ENCODE results near the gene DLK1. TPM values are rescaled to one million over a fixed set of nuclear protein-coding genes. Genes with fewer than 3 reads are reported as not detected.

Gene DLK1
- polyA plus RNA-seq, 3 donors, result 2.7 to 6.1 (median 4.4) TPM

DNA sequence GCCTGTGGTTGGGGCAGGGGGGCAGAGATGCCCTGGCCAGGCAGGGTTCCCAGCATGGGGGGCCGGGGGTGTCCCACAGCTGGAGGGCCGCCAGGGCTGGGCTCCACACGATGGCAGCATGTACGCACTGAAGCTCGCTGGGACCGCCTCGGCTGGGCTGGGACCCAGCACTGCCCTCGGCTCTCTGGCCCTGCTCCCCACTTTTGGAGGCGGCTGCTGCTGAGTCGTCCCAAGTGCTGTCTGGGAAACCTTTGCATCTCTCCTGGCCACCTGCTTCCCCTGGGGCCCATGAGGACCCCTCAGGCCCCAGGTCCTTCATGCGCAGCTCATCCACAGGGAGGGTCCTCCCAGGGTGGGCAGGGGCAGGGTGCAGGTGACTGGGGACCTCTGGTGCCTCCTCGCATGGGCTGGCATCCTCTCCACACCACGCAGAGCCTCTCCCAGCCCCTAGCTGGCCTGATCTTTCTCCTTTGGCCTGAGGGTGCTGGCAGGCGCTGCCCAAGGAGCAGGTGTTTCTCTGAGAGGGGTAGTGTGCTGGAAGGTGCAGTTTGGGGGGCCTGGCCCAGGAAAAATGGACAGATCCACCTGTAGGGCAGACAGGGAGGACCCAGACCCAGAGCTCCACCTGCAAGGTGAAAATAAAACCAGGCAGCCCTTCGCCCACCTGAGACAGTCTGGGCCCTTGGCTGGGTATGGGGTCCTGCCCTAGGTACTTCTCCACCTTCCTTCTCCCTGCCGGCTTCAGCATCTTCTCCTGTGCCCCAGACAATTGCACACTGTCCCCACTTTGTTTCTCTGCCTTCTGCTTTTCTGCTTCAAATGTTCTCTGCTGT, 46.9 kb downstream of the DLK1 start:
- no peak for DNase-seq (ENCODE audit: low read depth in 3 of 3, low spot score in 2 of 3)

DNA sequence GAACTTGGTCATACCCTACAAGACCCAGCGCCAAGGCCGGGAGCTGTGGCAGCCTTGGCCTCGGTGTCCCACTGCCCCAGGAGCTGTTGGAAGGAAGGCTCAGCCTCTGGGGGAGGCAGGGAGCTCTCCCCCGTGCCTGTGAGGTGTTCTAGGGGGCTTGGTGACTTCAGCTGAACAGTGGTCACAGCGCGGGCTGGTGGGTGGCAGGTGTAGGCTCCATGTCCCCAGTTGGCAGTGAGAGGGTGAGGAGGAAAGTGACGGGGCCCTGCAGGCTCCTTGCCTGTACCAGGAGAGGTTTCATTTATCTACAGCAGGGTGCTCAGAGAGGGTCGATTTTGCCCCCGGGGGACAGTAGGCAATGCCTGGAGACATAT, 47.5 kb downstream of the DLK1 start:
- no peak for DNase-seq (ENCODE audit: low read depth in 3 of 3, low spot score in 2 of 3)

GRCh38 chr14:100775351-100775830, 48.7 kb downstream of the DLK1 start:
- no peak for DNase-seq (ENCODE audit: low read depth in 3 of 3, low spot score in 2 of 3)

DNA sequence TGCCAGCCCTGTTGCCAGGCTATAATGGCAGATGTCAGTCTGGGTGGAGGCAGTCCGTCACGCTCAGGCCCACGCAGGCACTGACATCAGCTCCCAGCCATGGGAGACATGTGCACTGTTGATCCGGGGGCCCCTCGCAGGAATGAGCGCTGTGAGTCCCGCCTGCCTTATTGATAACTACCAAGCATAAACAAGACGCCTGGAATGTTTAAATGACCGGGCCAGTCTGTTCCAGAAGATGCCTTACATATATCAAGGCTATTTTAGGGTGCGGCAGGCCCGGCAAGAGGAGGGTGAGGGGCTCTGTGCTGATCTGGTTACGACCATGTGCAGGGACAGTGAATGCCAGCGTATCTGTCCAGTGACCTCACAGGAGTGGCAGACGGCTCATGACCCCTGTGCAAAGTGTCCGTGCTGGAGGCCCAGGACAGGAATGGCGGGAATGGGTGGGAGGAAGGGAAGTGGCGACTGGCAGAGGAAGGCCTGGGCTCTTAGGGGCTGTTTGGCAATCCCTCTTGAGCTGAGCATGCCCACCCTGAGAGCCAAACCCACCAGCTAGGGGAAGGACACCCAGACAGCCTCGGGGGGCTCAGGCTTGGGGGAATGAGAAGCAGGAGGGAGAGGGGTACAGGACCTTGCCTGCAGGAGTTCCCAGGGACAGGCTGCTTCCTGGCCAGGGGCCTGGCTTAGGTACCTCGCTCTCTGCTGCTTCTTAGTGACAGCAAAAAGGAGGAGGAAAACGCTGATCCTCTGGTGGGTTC, 49.3 kb downstream of the DLK1 start:
- no peak for DNase-seq (ENCODE audit: low read depth in 3 of 3, low spot score in 2 of 3)

- no peak for DNase-seq (ENCODE audit: low read depth in 3 of 3, low spot score in 2 of 3)
Measured at GRCh38 chr14:100776681-100777365, 50.1 kb downstream of the DLK1 start.

DNA sequence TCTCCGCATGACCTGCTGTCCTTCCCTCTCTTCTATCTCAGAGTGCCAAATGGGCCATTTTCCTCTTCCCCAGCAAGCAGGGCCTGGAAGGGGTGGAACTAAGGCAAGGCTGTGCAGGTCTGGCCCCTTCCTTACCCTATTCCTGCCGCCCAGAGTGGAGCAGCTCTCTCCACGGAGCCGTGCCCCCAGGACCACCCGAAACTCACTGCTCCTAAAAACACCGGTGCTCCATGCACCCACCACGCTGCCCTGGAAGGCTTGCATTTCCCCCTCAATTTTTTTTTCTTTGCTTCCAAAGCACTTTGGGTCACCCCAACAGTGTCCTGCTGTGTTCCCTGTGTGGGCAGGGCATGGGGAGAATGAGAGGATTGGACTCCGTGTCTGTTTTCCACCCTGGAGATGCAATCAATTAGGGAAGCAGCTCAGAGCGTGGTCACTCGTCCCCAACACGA, 50.7 kb downstream of the DLK1 start:
- DNase-seq (ENCODE audit: low read depth in 3 of 3, low spot score in 2 of 3), result no peak

GRCh38 chr14:100777818-100778525, 51.3 kb downstream of the DLK1 start:
- DNase-seq (ENCODE audit: low read depth in 3 of 3, low spot score in 2 of 3), result no peak

GRCh38 chr14:100778526-100778882, 51.8 kb downstream of the DLK1 start:
- DNase-seq (ENCODE audit: low read depth in 3 of 3, low spot score in 2 of 3), result no peak

GRCh38 chr14:100778951-100779690, 52.4 kb downstream of the DLK1 start:
- no peak for DNase-seq (ENCODE audit: low read depth in 3 of 3, low spot score in 2 of 3)

DNA sequence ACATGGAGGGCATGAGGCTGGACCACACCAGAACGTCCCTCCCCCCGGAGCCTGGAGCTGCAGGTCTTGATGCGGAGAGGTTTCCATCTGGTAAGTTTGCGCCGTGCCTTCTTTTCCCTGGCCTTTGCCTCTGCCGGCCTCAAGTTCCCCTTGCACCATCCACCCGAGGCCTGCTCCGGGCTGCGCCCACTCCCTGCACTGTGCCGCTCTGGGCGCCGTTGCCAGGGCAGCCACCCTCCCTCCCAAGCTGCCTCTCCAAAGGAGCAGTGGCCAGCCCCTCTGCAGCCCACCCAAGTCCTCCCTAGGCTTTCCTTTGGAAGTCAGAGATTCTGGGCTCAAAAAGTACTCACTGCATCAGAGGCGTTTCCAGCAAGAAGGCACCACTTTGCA, 53.0 kb downstream of the DLK1 start:
- DNase-seq (ENCODE audit: low read depth in 3 of 3, low spot score in 2 of 3), result no peak

DNA sequence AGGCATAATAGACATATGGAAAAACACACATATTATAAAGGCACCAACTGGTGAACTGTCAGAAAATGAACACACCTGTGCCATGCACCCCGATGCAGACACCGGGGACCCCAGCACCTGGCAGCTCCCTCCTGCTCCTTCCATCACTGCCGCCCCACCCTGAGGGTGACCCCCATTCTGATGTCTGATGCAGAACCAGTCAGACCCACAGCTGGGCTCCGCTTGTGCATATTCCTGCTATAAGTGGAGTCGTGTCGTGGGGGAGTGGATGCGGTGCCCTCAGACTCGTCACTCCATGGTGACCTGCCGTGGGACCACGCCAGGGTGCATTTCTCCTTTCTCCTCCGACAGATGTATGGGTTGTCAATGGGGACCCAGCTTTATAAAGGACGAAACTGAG, 53.6 kb downstream of the DLK1 start:
- no peak for DNase-seq (ENCODE audit: low read depth in 3 of 3, low spot score in 2 of 3)

DNA sequence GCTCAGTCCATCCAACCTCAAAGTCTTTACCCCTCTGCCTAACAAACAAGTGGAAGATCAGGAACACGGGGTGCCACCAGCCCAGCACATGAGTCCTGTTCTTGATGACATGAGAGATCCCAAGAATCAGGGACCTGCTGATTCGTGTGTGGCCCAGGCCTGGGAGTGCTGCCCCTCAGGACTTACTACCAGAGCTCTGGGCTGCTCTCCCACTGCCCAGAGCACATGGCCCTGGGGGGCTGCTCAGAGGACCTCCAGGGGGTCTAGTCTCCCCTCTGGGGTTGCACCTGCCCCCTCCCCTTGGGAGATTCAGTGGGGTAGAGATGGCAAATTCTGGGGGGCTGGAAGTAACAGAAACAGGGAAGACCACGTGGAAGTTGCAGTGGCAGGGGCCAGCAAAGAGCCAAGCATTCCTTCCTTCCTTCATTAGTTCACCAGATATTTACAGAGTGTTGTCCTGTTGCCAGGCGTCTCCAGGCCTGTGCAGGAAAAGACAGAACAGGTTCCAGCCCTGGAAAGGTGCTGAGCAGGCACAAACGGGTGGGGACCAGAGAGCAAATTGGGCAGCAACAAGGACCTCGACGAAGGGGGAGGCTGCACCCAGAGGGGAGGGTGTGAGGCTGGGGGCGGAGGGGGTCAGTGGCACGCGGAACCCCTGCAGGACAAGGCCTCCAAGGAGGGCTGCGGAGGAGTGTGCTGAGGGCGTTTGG, 54.1 kb downstream of the DLK1 start:
- DNase-seq (ENCODE audit: low read depth in 3 of 3, low spot score in 2 of 3), result no peak

DNA sequence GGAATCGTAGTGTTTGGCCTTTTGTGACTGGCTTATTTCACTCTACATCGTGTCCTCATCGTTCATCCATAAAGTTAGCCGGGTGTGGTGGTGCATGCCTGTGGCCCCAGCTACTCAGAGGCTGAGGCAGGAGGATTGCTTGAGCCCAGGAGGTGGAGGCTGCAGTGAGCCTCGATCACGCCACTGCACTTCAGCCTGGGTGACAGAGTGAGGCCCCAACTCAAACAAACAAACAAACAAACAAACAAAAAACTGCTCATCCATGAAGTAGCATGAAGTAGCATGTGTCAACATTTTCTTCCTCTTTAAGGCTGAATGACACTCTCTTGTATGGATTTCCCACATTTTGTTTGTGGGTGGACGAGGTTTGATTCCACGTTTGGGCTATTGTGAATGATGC, 55.3 kb downstream of the DLK1 start:
- no peak for DNase-seq (ENCODE audit: low read depth in 3 of 3, low spot score in 2 of 3)

DNA sequence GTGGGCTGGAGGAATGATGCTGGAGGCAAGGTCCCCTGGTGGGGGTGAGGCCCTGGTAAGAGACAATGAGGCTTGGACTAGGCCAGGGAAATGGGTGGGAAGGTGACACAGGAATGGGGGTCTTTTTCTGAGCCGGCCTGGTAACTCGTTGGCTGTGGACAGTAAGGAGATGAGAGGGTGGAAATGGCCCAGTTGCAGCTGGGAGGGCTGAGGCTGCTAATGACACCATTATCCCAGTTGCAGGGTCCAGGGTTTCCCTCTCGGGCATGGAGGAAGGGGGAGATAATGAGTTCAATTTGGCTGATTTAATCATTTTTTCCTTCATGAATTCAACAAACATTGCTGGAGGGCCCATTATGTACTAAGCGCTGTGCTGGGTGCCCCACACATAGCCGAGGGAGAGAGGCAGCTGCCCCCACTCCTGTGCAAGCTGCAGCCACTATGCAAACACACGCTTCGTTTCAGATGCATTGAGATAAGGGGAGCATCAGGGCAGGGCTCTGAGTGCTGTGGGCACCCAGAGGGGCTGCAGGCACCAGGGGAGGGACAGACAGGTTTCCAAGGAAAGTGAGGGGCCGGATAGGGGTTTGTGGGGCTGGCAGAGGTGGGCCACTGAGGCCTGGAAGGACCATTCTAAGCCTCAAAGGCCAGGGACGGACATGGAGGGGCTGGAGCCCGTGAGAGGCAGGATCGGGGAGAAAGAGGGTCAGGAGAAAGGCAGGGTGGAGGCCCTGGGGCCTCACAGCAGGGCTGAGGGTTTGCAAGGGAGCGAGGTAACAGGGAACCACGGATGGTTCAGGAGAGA, 56.0 kb downstream of the DLK1 start:
- DNase-seq (ENCODE audit: low read depth in 3 of 3, low spot score in 2 of 3), result no peak

GRCh38 chr14:100783630-100784370, 57.1 kb downstream of the DLK1 start:
- no peak for DNase-seq (ENCODE audit: low read depth in 3 of 3, low spot score in 2 of 3)

DNA sequence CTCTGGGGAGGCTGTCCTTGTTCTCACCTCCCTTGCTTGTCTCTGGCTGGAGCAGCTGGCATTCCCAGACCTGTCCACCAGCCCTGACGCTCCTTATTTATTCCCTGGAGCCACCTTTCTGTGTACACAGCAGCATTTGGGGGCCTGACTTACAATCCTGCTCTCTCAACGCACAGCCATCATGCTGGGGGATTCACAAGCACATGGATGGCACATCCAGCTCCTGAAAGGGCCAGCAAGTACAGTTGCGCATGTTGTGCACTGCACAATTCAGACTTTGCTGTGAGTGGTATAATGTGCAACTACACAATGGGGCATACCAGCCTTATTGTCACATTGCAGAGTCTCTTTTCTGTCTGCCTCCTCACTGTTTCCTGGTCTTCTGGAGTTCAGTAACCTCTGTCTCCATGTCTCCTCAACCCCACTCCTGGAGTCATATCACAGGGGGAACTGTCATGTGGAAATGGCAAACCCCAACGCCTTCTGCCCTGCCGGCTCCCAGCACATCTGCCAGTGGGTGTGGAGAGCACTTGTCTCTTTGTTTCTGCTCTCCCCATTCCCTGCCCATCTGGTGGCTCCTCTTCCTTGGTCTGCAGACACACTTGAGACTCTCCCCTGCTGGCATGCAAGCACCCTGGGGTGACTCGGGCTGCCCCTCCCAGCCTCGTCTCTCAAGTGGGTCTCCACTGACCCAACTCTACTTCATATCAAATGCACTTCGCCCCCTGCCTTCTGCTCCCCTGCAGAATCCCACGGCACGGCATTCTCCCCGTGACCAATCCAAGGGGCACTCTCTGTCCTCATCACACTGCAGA, 58.0 kb downstream of the DLK1 start:
- DNase-seq (ENCODE audit: low read depth in 3 of 3, low spot score in 2 of 3), result no peak

DNA sequence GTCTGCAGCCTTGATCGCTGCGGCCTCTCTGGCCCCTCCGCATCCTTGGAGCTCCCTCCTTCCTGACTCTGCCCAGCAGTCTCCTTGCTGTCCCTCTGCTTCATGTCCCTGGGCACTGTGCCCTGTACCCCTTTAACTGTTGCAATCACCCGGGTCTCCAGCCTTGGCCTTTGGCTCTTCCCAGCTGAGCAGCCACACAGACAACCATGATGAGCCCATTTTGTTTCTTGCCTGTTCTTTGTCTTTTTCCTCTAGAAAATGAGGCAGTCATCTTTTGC, 58.6 kb downstream of the DLK1 start:
- DNase-seq (ENCODE audit: low read depth in 3 of 3, low spot score in 2 of 3), result no peak

Data from right renal cortex interstitium (tissue), 3 donors.